HepG2 (cell line): ENCODE measurements around the gene UBE2M. TPM values are rescaled to one million over a fixed set of nuclear protein-coding genes. Genes with fewer than 3 reads are reported as not detected.

ENCODE experiments used
- ATM ChIP-seq: fragments of 450-650 bp; IDR thresholded peaks from 2 replicates; pipeline ENCODE4 v1.7.1; 2017; ENCODE audit warnings: mild to moderate bottlenecking, borderline replicate concordance
- CBX5 ChIP-seq: sonication (generic); formaldehyde crosslinking; IDR thresholded peaks from 2 replicates; pipeline ENCODE4 v1.4.0; 2020; ENCODE audit warnings: missing genetic modification reagents, borderline replicate concordance
- EHMT2 ChIP-seq: fragments of 200-600 bp; sonication (generic); IDR thresholded peaks from 2 replicates; pipeline ENCODE4 v1.7.0; 2017; ENCODE audit warnings: antibody characterized with exemption, low read depth, low read length, borderline replicate concordance
- HOXA7 ChIP-seq: sonication (generic); formaldehyde crosslinking; IDR thresholded peaks from 2 replicates; pipeline ENCODE4 v1.8.1; 2022; ENCODE audit warnings: mild to moderate bottlenecking, missing genetic modification reagents, moderate library complexity
- KDM4B ChIP-seq: sonication (generic); formaldehyde crosslinking; IDR thresholded peaks from 2 replicates; pipeline ENCODE4 v1.4.0; 2020; ENCODE audit warnings: missing genetic modification reagents
- KLF11 ChIP-seq: IDR thresholded peaks from 2 replicates; pipeline ENCODE4 v1.6.1; 2016; ENCODE audit warnings: missing compliant biosample characterization
- MAZ ChIP-seq, 2 experiments: sonication (generic) in 1 of 2; formaldehyde crosslinking in 1 of 2; IDR thresholded peaks; 2 replicates each; pipeline versions ENCODE4 v1.5.0 to v1.6.1; 2012 to 2020; ENCODE audit warnings: low read depth in 2 of 2, mild to moderate bottlenecking in 2 of 2, borderline replicate concordance in 1 of 2, improper control_type of control experiment in 1 of 2, low read length in 1 of 2, missing genetic modification reagents in 1 of 2, moderate library complexity in 1 of 2
- MIER2 ChIP-seq: IDR thresholded peaks from 2 replicates; pipeline ENCODE4 v1.6.1; 2016; ENCODE audit warnings: missing biosample characterization, missing genetic modification reagents
- MTF2 ChIP-seq: sonication (generic); formaldehyde crosslinking; IDR thresholded peaks from 2 replicates; pipeline ENCODE4 v1.5.0; 2020; ENCODE audit warnings: missing genetic modification reagents, borderline replicate concordance
- MZF1 ChIP-seq: sonication (generic); formaldehyde crosslinking; IDR thresholded peaks from 2 replicates; pipeline ENCODE4 v1.8.1; 2023; ENCODE audit warnings: mild to moderate bottlenecking, missing genetic modification reagents, borderline replicate concordance
- SRSF9 ChIP-seq: fragments of 200-400 bp; formaldehyde crosslinking; IDR thresholded peaks from 2 replicates; pipeline ENCODE4 v1.6.1; 2018; ENCODE audit warnings: borderline replicate concordance, mild to moderate bottlenecking, low read depth, low read length; ENCODE audit not compliant: insufficient read depth, poor library complexity, severe bottlenecking
- ZNF12 ChIP-seq: sonication (generic); formaldehyde crosslinking; IDR thresholded peaks from 2 replicates; pipeline ENCODE4 v1.5.0; 2020; ENCODE audit warnings: missing genetic modification reagents
- ZNF263 ChIP-seq: sonication (generic); formaldehyde crosslinking; IDR thresholded peaks from 2 replicates; pipeline ENCODE4 v1.4.0; 2020; ENCODE audit warnings: missing genetic modification reagents
- ZNF333 ChIP-seq: sonication (generic); formaldehyde crosslinking; IDR thresholded peaks from 2 replicates; pipeline ENCODE4 v1.4.0; 2020; ENCODE audit warnings: mild to moderate bottlenecking, missing genetic modification reagents, borderline replicate concordance
- ZNF546 ChIP-seq: sonication (generic); formaldehyde crosslinking; conservative IDR thresholded peaks from 2 replicates; pipeline ENCODE4 v1.8.1; 2023; ENCODE audit warnings: mild to moderate bottlenecking, missing genetic modification reagents
- polyA plus RNA-seq, 8 experiments: library from polyadenylated mRNA; depleted of rRNA in 3 of 8; stranded (reverse) in 7 of 8; unstranded in 1 of 8; fragments of >200 nt; fragmentation: Illumina TruSeq in 4 of 8; extraction: Trizol in 4 of 8; gene quantifications; 2 replicates each; pipeline versions ENCODE4 v1.2.1 to v1.2.3, GENCODE V29; 2011 to 2016; ENCODE audit warnings: low read depth in 4 of 8, missing spikeins in 1 of 8, mixed read lengths in 1 of 8; ENCODE audit not compliant: insufficient read depth in 1 of 8
- total RNA-seq, 5 experiments: library from RNA; depleted of rRNA; stranded (reverse); fragments of >200 nt; fragmentation: Illumina TruSeq; extraction: Trizol; gene quantifications; 2 replicates each; pipeline ENCODE4 v1.2.3, GENCODE V29; 2016; ENCODE audit warnings: low read depth in 1 of 5
- TF ChIP-seq, protein P1 (sequence below): sonication (generic); formaldehyde crosslinking; IDR thresholded peaks from 2 replicates; pipeline ENCODE4 v1.8.1; 2023; ENCODE audit warnings: mild to moderate bottlenecking, inconsistent platforms, moderate library complexity, missing genetic modification reagents, borderline replicate concordance
- TF ChIP-seq, protein P2 (sequence below): sonication (generic); formaldehyde crosslinking; IDR thresholded peaks from 2 replicates; pipeline ENCODE4 v1.4.0; 2020; ENCODE audit warnings: missing genetic modification reagents
- TF ChIP-seq, protein P3 (sequence below): sonication (generic); formaldehyde crosslinking; IDR thresholded peaks from 2 replicates; pipeline ENCODE4 v1.8.0; 2022; ENCODE audit warnings: mild to moderate bottlenecking, missing genetic modification reagents
- TF ChIP-seq, protein P4 (sequence below): sonication (generic); formaldehyde crosslinking; IDR thresholded peaks from 2 replicates; pipeline ENCODE4 v1.5.0; 2020; ENCODE audit warnings: missing genetic modification reagents, mild to moderate bottlenecking, borderline replicate concordance
- TF ChIP-seq, protein P5 (sequence below): sonication (generic); formaldehyde crosslinking; IDR thresholded peaks from 2 replicates; pipeline ENCODE4 v1.8.0; 2022; ENCODE audit warnings: missing genetic modification reagents, mild to moderate bottlenecking, inconsistent platforms, borderline replicate concordance

UBE2M gene
- total and polyA plus RNA-seq, 2 of the 13 experiments (the other 11 are each of a cell fraction or from before 2014, with no cell fraction given): 36.2 to 50.3 TPM

DNA sequence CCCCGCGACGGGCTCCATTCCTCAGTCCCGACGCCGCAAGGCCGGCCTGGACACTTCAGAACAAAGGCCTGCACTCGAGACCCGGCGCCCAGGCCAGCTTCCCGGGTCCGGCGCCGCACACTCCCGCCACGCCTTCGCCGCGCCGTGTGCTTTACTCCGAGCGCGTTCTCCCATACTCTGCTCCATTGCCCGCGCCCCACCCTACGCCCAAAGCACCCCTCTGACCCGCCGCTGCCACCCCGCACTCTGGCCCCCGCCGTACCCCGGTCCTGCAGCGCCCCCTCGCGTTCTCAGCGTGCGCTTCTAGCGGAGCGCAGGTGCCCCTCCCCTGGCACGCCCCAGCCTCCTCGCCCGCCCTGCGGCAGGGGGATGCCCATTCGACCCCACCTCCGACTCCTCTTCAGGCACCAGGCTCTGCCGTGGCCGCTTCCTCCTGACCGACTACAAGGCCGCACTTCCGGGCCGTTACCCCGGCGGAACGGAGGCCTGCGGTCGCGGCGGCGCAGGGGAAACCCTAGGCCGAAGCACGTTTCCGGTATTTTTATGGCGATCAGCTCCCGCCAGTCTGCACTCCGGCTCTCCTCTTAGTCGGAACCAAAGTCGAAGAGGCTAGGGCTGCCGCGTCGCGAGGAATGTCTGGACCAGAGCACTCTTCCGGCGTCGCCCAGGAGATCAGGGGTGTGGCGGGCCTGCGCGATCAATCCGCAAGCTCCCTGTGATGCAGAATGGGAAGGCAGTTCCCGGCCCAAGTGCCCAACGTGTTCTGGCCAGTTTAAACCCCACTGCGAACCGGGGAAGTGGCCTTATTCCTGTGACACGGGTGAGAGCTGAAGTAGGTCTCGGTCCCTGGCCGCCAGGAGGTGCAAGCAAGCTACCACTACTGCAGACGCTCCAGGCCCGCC, 38.8 kb downstream of the UBE2M start, which contains the start of gene ZBTB45 (continued):
- TF ChIP-seq, protein P1, sequence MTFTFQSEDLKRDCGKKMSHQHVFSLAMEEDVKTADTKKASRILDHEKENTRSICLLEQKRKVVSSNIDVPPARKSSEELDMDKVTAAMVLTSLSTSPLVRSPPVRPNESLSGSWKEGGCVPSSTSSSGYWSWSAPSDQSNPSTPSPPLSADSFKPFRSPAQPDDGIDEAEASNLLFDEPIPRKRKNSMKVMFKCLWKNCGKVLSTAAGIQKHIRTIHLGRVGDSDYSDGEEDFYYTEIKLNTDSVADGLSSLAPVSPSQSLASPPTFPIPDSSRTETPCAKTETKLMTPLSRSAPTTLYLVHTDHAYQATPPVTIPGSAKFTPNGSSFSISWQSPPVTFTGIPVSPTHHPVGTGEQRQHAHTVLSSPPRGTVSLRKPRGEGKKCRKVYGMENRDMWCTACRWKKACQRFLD (CRISPR knock-in tag): peak; percentile 89
- TF ChIP-seq, protein P2, sequence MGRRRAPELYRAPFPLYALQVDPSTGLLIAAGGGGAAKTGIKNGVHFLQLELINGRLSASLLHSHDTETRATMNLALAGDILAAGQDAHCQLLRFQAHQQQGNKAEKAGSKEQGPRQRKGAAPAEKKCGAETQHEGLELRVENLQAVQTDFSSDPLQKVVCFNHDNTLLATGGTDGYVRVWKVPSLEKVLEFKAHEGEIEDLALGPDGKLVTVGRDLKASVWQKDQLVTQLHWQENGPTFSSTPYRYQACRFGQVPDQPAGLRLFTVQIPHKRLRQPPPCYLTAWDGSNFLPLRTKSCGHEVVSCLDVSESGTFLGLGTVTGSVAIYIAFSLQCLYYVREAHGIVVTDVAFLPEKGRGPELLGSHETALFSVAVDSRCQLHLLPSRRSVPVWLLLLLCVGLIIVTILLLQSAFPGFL (CRISPR knock-in tag): 0 out of 2 replicates have a peak, but pooled peaks have one; percentile 54
- TF ChIP-seq, protein P3, sequence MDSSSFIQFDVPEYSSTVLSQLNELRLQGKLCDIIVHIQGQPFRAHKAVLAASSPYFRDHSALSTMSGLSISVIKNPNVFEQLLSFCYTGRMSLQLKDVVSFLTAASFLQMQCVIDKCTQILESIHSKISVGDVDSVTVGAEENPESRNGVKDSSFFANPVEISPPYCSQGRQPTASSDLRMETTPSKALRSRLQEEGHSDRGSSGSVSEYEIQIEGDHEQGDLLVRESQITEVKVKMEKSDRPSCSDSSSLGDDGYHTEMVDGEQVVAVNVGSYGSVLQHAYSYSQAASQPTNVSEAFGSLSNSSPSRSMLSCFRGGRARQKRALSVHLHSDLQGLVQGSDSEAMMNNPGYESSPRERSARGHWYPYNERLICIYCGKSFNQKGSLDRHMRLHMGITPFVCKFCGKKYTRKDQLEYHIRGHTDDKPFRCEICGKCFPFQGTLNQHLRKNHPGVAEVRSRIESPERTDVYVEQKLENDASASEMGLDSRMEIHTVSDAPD (CRISPR knock-in tag): no peak; the same call in 1 of the 2 replicates
- TF ChIP-seq HOXA7 (CRISPR knock-in tag): 0 out of 2 replicates have a peak, but pooled peaks have one; percentile 86
- no peak for TF ChIP-seq ATM
- no peak; the same call in 1 of the 2 replicates for TF ChIP-seq EHMT2
- TF ChIP-seq ZNF263 (CRISPR knock-in tag): peak; percentile 24; the same call in 1 of the 2 replicates
- TF ChIP-seq ZNF333: peak; percentile 86
- TF ChIP-seq ZNF12 (CRISPR knock-in tag): peak; percentile 59; the same call in 1 of the 2 replicates
- TF ChIP-seq, protein P4, sequence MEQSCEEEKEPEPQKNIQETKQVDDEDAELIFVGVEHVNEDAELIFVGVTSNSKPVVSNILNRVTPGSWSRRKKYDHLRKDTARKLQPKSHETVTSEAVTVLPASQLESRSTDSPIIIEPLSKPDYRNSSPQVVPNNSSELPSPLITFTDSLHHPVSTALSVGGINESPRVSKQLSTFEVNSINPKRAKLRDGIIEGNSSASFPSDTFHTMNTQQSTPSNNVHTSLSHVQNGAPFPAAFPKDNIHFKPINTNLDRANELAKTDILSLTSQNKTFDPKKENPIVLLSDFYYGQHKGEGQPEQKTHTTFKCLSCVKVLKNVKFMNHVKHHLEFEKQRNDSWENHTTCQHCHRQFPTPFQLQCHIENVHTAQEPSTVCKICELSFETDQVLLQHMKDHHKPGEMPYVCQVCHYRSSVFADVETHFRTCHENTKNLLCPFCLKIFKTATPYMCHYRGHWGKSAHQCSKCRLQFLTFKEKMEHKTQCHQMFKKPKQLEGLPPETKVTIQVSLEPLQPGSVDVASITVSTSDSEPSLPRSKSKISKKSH (CRISPR knock-in tag): peak; percentile 48; the same call in 1 of the 2 replicates
- TF ChIP-seq MIER2: peak; percentile 61; the same call in 1 of the 2 replicates
- TF ChIP-seq CBX5 (CRISPR knock-in tag): peak; percentile 97; the same call in 1 of the 2 replicates
- peak; percentile 89; the same call in 1 of the 2 replicates for TF ChIP-seq MTF2 (CRISPR knock-in tag)
- peak; percentile 92; the same call in 1 of the 2 replicates for TF ChIP-seq MAZ (IDR thresholded peaks at IDR 0.05; ENCODE audit: borderline replicate concordance, low read depth, low read length)
- TF ChIP-seq MAZ (CRISPR knock-in tag; IDR thresholded peaks at IDR 0.05; ENCODE audit: low read depth): peak; percentile 99
- peak; percentile 87 for TF ChIP-seq ZNF546
- TF ChIP-seq SRSF9: no peak
- TF ChIP-seq KLF11: peak; percentile 78; the same call in 1 of the 2 replicates
- TF ChIP-seq KDM4B: peak; percentile 91; the same call in 1 of the 2 replicates
- TF ChIP-seq MZF1 (CRISPR knock-in tag): no peak; the same call in 1 of the 2 replicates
- TF ChIP-seq, protein P5, sequence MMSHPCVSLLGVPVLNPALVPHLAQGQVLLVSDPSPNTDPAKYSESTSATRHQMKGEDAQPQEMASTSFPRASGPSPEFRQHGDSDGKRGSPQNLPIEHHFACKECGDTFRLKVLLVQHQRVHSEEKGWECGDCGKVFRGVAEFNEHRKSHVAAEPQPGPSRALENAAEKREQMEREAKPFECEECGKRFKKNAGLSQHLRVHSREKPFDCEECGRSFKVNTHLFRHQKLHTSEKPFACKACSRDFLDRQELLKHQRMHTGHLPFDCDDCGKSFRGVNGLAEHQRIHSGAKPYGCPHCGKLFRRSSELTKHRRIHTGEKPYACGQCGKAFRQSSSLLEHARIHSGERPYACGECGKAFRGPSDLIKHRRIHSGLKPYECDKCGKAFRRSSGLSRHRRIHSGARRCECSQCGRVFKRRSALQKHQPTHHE: peak; percentile 87
